Caco-2 (cell line): Measurements from ENCODE around the gene NSD1. TPM values are rescaled to one million over a fixed set of nuclear protein-coding genes. Genes with fewer than 3 reads are reported as not detected.
A peak's percentile ranks its signal among the peaks of the same experiment; 100 is the strongest.

Experiments used
- BruUV-seq: library from RNA; stranded (reverse); fragments of 400-500 nt; replicated peaks from 2 replicates; lab custom pipeline; 2021; lab: Mats Ljungman, UMichigan
- CTCF ChIA-PET: fragments of 300-600 bp; sonication (Branson Sonifier 250); formaldehyde crosslinking; loops from one replicate; lab custom pipeline; 2022; ENCODE audit warnings: antibody characterized with exemption; lab: Charles Lee
- POLR2A ChIA-PET: fragments of 300-600 bp; sonication (Branson Sonifier 250); formaldehyde crosslinking; loops from one replicate; lab custom pipeline; 2022; ENCODE audit warnings: antibody characterized with exemption; lab: Charles Lee
- DNase-seq, 2 experiments: peaks; one replicate each; pipeline versions ENCODE4 v3.0.0 to v3.0.0-alpha.2; 2020 to 2022
- H3K27me3 ChIP-seq: replicated peaks from 2 replicates; pipeline ENCODE4 v1.6.0; 2011; ENCODE audit warnings: low read length; ENCODE audit not compliant: control insufficient read depth, insufficient read depth
- H3K36me3 ChIP-seq: 2 replicates; pipeline ENCODE4 v1.5.1; 2011; ENCODE audit warnings: low read length; ENCODE audit not compliant: control insufficient read depth, insufficient read depth
- H3K4me1 ChIP-seq: fragments of 250-450 bp; sonication (Bioruptor Pico); 2 replicates; pipeline ENCODE4 v1.5.1; 2020; ENCODE audit warnings: mild to moderate bottlenecking
- H3K4me3 ChIP-seq: 2 replicates; pipeline ENCODE4 v1.5.1; 2011; ENCODE audit warnings: low read depth, mild to moderate bottlenecking, control low read depth, low read length
- H3K9me3 ChIP-seq: fragments of 250-450 bp; sonication (Bioruptor Pico); 2 replicates; pipeline ENCODE4 v1.5.1; 2020; ENCODE audit warnings: mild to moderate bottlenecking, moderate library complexity
- H3K27ac Mint-ChIP-seq: one replicate; pipeline ENCODE4 v1.8.0; 2022; ENCODE audit warnings: mixed read lengths; ENCODE audit not compliant: unreplicated experiment
- H3K27me3 Mint-ChIP-seq: one replicate; pipeline ENCODE4 v1.8.0; 2022; ENCODE audit warnings: mixed read lengths; ENCODE audit not compliant: insufficient read depth, unreplicated experiment
- H3K36me3 Mint-ChIP-seq: one replicate; pipeline ENCODE4 v1.8.0; 2022; ENCODE audit warnings: mild to moderate bottlenecking, mixed read lengths; ENCODE audit not compliant: insufficient read depth, unreplicated experiment
- H3K4me1 Mint-ChIP-seq: one replicate; pipeline ENCODE4 v1.8.0; 2022; ENCODE audit warnings: low read depth, mixed read lengths; ENCODE audit not compliant: unreplicated experiment
- H3K4me3 Mint-ChIP-seq: one replicate; pipeline ENCODE4 v1.8.0; 2022; ENCODE audit warnings: mild to moderate bottlenecking, moderate library complexity, mixed read lengths; ENCODE audit not compliant: unreplicated experiment
- H3K9me3 Mint-ChIP-seq: one replicate; pipeline ENCODE4 v1.8.0; 2022; ENCODE audit warnings: mixed read lengths; ENCODE audit not compliant: unreplicated experiment
- CTCF ChIP-seq, 2 experiments: fragments of 200-600 bp in 1 of 2; IDR thresholded peaks; 1 replicate in 1 of 2; 2 replicates in 1 of 2; pipeline versions ENCODE4 v1.5.1 to v1.8.0; 2011 to 2022; ENCODE audit warnings: antibody characterized with exemption in 1 of 2, control low read depth in 1 of 2, inconsistent platforms in 1 of 2, low read depth in 1 of 2, low read length in 1 of 2, mild to moderate bottlenecking in 1 of 2, moderate library complexity in 1 of 2; ENCODE audit not compliant: insufficient read depth in 1 of 2, severe bottlenecking in 1 of 2, unreplicated experiment in 1 of 2
- intact Hi-C: fragments of 100-400 bp; cut with micrococcal nuclease; formaldehyde crosslinking; loops from one replicate; pipeline ENCODE4 v1.10.0; 2022; ENCODE audit not compliant: unreplicated experiment
- total RNA-seq: library from RNA; stranded (reverse); gene quantifications from 2 replicates; pipeline ENCODE4 v1.2.3, GENCODE V29; 2022

NSD1 gene
- total RNA-seq, 1 experiment from 2014 or later, result 67.4 TPM

DNA sequence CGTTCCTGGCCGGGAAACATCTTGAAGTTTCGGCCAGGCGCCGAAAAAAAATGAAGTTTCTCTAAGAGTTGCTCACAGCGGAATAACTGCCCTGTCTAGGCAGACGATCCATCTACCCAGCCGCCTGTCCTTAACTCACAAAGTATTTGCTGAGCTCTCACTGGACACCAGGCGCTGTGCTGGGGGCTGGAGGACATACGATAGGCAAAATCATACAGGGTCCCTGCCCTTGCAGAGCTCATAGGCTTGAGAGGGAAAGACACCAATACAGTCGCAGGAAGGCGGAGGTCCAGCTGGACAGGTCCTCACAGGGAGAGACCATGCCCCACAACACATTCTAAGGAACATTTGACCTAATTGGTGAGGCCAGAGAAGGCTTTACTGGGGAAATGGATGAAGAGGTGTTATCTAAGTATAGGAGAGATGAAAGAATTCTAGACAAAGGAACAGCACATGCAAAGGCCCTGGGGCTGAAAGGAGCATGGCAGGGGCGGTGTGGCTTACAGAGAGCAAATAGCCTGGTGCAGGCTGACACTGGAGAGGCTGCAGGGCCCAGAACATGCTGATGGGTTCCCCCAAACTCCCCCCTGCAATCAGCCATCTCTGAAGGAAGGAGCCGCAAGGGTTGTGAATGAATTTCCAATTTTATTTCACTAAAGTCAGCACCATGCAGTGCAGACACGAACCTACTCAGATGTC, 180.1 kb downstream of the NSD1 start:
- Mint-ChIP-seq H3K36me3 (peaks cover 41% of the 10 kb centered on the region), H3K4me1 (peaks cover 11% of the 10 kb centered on the region), H3K4me3 (no peak overlapping the region), H3K27ac (no peak overlapping the region), H3K9me3 (no peaks in the 10 kb centered on the region), H3K27me3 (no peaks in the 10 kb centered on the region)
- intact Hi-C loops, result loop anchor here (1.0 to 2.0 kb wide), 4 partner anchors 13 to 183 kb away; partner anchors contain the start of genes LMAN2 and PDLIM7
- ChIA-PET POLR2A (no interaction called here), CTCF (interaction anchor here (2.1 kb wide), 1 partner anchor 144 kb away, joined by 8 read pairs; no protein-coding TSS in a partner anchor)
- Histone ChIP-seq H3K36me3 (peaks cover 3% of the 10 kb centered on the region), H3K9me3 (no peaks in the 10 kb centered on the region), H3K4me3 (no peak overlapping the region), H3K4me1 (peaks cover 11% of the 10 kb centered on the region), H3K27me3 (no peaks in the 10 kb centered on the region)
- no TSS peak for BruUV-seq
- DNase-seq, result peak in 1 of 2 experiments; percentile 19
- TF ChIP-seq CTCF (IDR thresholded peaks at IDR 0.05; ENCODE audit: insufficient read depth in 1 of 2, low read depth in 1 of 2, low read length in 1 of 2, severe bottlenecking in 1 of 2, unreplicated experiment in 1 of 2), result no peak

DNA sequence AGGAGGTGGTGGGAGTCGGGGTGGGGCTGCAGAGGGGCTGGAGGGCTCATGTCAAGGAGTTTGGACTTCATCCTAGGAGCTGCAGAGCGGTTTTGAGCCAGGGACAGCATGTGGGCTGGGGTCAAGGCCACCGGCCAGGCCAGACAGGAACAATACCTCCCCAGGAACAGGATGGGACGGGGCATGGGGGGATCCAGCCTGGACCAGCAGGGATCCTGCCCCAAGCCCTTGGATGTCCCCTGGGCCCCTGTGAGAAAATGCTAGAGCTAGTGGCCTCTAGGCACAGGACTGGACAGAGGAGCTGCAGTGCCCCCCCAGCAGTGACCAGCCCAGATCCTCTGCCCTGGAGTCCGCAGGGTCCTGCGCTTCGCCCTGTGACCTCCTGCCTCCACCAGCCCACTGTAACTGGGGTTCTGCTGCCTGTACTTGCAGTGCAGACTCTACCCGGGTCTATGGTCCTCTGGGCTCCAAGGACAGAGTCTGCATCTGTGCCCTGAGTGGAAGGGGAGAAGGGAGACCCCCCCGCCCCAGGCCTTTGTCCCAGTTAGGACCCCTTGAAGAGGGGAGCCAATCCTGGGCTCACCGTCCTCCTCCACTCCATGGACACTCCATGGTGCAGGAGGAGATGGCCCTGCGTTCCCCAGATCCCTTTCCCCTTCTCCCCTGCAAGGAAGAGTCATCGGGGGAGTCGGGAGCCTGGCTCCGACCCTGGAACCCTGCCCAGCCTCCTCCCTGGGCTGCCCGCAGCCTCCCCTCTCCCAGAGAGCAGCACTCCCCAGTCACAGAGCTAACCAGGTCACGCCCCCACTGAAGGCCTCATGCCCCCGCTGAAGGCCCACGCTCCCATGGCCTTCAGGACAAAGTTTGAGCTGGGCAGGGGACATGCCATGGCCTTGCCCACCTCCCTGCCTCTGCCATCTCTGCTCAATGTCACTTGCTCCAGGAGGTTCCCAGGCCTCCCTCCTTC, 181.1 kb downstream of the NSD1 start:
- no peak overlapping the region for H3K4me3 ChIP-seq
- TF ChIP-seq CTCF (IDR thresholded peaks at IDR 0.05; ENCODE audit: insufficient read depth in 1 of 2, low read depth in 1 of 2, low read length in 1 of 2, severe bottlenecking in 1 of 2, unreplicated experiment in 1 of 2), result no peak
- DNase-seq, result peak in 1 of 2 experiments; percentile 37
- peak overlapping the region; percentile 35 for H3K27ac Mint-ChIP-seq
- H3K27me3 Mint-ChIP-seq, result no peaks in the 10 kb centered on the region
- intact Hi-C loops, result no loop called here
- ChIA-PET CTCF (interaction anchor here (0.6 kb wide), 1 partner anchor 34 kb away, joined by 3 read pairs; no protein-coding TSS in a partner anchor), POLR2A (no interaction called here)
- no peak overlapping the region for H3K4me3 Mint-ChIP-seq
- no TSS peak for BruUV-seq
- H3K27me3 ChIP-seq, result no peaks in the 10 kb centered on the region
- no peaks in the 10 kb centered on the region for H3K9me3 ChIP-seq
- H3K36me3 ChIP-seq, result peaks cover 3% of the 10 kb centered on the region; the same call in 1 of the 2 replicates
- peaks cover 10% of the 10 kb centered on the region for H3K4me1 ChIP-seq
- H3K4me1 Mint-ChIP-seq, result peaks cover 13% of the 10 kb centered on the region
- peaks cover 37% of the 10 kb centered on the region for H3K36me3 Mint-ChIP-seq
- H3K9me3 Mint-ChIP-seq, result no peaks in the 10 kb centered on the region

DNA sequence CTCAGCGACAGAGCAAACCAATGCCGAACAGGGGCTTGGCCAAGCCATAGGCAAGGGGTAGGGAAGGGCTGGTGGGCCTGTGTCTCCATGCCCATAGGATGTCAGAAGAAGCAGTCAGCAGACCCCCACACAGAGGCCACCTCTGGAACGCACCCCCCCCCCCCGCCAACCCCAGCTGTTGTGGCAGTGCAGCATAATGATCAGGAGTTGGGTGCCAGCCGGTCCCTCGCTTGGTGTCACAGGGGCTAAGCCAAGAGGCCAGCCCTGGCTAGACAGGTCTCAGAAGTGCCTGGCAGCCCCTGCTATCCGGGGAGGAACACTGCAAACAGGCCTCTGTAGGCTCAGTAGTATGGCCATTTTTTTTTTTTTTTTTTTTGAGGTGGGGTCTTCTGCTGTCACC, 181.8 kb downstream of the NSD1 start:
- Mint-ChIP-seq H3K4me3 (no peak overlapping the region), H3K27ac (peak overlapping the region; percentile 35)
- POLR2A ChIA-PET, result interaction anchor here (0.6 kb wide), 1 partner anchor 12 kb away, joined by 4 read pairs; the partner anchor contains the start of gene RAB24

More for the DNA sequence above, 181.8 kb downstream of the NSD1 start:
- Histone ChIP-seq H3K27me3 (no peaks in the 10 kb centered on the region), H3K4me3 (no peak overlapping the region), H3K36me3 (no peaks in the 10 kb centered on the region; the same call in 1 of the 2 replicates), H3K4me1 (peaks cover 2% of the 10 kb centered on the region; the same call in 1 of the 2 replicates), H3K9me3 (no peaks in the 10 kb centered on the region)
- no peak for TF ChIP-seq CTCF (IDR thresholded peaks at IDR 0.05; ENCODE audit: insufficient read depth in 1 of 2, low read depth in 1 of 2, low read length in 1 of 2, severe bottlenecking in 1 of 2, unreplicated experiment in 1 of 2)
- H3K36me3 Mint-ChIP-seq, result peaks cover 33% of the 10 kb centered on the region
- H3K9me3 Mint-ChIP-seq, result no peaks in the 10 kb centered on the region
- no peak for DNase-seq
- H3K4me1 Mint-ChIP-seq, result peaks cover 17% of the 10 kb centered on the region
- CTCF ChIA-PET, result interaction anchor here (0.6 to 1.4 kb wide), 4 partner anchors 33 to 139 kb away, joined by 3 to 8 read pairs (median 4); partner anchors contain the start of gene GRK6
- intact Hi-C loops, result no loop called here
- BruUV-seq, result no TSS peak
- no peaks in the 10 kb centered on the region for H3K27me3 Mint-ChIP-seq
